Vagina (tissue), 2 donors: ENCODE measurements around the gene RFPL2.

Experiments used
- CTCF ChIP-seq, 3 experiments: fragments of 450-650 bp in 2 of 3; fragments of 200-600 bp in 1 of 3; sonication (generic) in 1 of 3; IDR thresholded peaks; one replicate each; pipeline ENCODE4 v1.5.1; 2017 to 2019; ENCODE audit warnings: antibody characterized with exemption in 3 of 3, mild to moderate bottlenecking in 2 of 3, moderate library complexity in 2 of 3
- POLR2A ChIP-seq, 2 donors: fragments of 450-650 bp; IDR thresholded peaks; one replicate each; pipeline ENCODE4 v1.6.1; 2017; ENCODE audit warnings: antibody characterized with exemption in 2 of 2, mild to moderate bottlenecking in 2 of 2, moderate library complexity in 2 of 2

- TF ChIP-seq CTCF (IDR thresholded peaks at IDR 0.05) (no peak), POLR2A (IDR thresholded peaks at IDR 0.05) (no peak)
These were observed 4.1 kb downstream of the RFPL2 start for GRCh38 chr22:32200752-32201151.
